HEK293 (cell line): Measurements from ENCODE around the gene MSI2.

ENCODE experiments used
- BCL11A ChIP-seq: fragments of 450-650 bp; formaldehyde crosslinking; IDR thresholded peaks from 2 replicates; pipeline ENCODE4 v1.5.1; 2016; ENCODE audit warnings: low read depth, missing biosample characterization, missing genetic modification characterization
- YY1 ChIP-seq: fragments of 450-650 bp; formaldehyde crosslinking; IDR thresholded peaks from 2 replicates; pipeline ENCODE4 v1.5.1; 2018; ENCODE audit warnings: missing biosample characterization, missing genetic modification characterization
- ZFP37 ChIP-seq: fragments of 450-650 bp; formaldehyde crosslinking; IDR thresholded peaks from 2 replicates; pipeline ENCODE4 v1.5.1; 2016; ENCODE audit warnings: missing biosample characterization, missing genetic modification characterization
- ZNF426 ChIP-seq: fragments of 450-650 bp; formaldehyde crosslinking; IDR thresholded peaks from 2 replicates; pipeline ENCODE4 v1.5.1; 2017; ENCODE audit warnings: missing biosample characterization, missing genetic modification characterization, mild to moderate bottlenecking, inconsistent platforms, moderate library complexity
- ZNF561 ChIP-seq: fragments of 450-650 bp; IDR thresholded peaks from 2 replicates; pipeline ENCODE4 v1.5.1; 2018; ENCODE audit warnings: missing biosample characterization, missing genetic modification characterization, borderline replicate concordance
- ZNF660 ChIP-seq: fragments of 450-650 bp; IDR thresholded peaks from 2 replicates; pipeline ENCODE4 v1.5.1; 2018; ENCODE audit warnings: missing biosample characterization, mild to moderate bottlenecking, missing genetic modification characterization
- TF ChIP-seq, protein P1 (sequence below): fragments of 450-650 bp; formaldehyde crosslinking; IDR thresholded peaks from 2 replicates; pipeline ENCODE4 v1.5.1; 2016; ENCODE audit warnings: missing biosample characterization, missing genetic modification characterization
- TF ChIP-seq, protein P2 (sequence below): fragments of 450-650 bp; formaldehyde crosslinking; IDR thresholded peaks from 2 replicates; pipeline ENCODE4 v1.5.1; 2016; ENCODE audit warnings: missing biosample characterization, missing genetic modification characterization
- TF ChIP-seq, protein P3 (sequence below): fragments of 450-650 bp; formaldehyde crosslinking; IDR thresholded peaks from 2 replicates; pipeline ENCODE4 v1.5.1; 2016; ENCODE audit warnings: missing biosample characterization, missing genetic modification characterization

DNA sequence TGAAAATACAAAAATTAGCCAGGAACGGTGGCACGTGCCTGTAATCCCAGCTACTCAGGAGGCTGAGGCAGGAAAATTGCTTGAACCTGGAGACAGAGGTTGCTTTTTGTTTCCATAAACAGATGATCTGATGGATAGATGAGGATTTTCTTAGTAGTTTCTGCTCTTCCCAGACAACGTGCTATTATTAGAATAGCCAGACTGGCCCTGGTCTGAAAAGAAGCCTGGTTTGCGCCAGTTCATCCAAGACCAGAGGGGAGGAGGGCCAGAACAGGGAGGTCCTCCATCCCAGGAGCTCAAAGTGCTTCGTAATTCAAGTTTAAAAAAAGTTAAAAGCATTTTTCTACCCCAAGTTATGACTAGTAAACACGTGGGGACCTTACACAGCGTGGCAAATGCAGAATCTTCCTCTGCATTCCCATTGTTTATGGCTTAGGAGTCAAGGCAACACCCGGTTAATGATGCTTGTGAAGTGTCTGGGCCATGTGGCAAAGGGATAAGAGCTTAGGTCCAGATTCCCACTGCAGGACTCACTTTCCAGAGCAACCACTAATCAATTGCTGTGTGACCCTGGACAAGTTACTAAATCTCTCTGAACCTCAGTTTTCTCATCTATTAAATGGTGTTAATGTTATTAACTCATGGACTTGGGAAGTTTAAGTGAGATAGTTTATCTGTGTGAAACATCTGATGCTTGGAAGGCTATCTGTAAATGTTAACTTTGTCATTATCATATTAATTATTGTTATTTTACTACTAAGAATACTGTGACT is 283.4 kb downstream of the MSI2 start:
- TF ChIP-seq ZNF660 (tag by site-specific recombination): no peak
- TF ChIP-seq ZFP37 (tag by site-specific recombination): no peak
- no peak for TF ChIP-seq YY1
- TF ChIP-seq, protein P1, sequence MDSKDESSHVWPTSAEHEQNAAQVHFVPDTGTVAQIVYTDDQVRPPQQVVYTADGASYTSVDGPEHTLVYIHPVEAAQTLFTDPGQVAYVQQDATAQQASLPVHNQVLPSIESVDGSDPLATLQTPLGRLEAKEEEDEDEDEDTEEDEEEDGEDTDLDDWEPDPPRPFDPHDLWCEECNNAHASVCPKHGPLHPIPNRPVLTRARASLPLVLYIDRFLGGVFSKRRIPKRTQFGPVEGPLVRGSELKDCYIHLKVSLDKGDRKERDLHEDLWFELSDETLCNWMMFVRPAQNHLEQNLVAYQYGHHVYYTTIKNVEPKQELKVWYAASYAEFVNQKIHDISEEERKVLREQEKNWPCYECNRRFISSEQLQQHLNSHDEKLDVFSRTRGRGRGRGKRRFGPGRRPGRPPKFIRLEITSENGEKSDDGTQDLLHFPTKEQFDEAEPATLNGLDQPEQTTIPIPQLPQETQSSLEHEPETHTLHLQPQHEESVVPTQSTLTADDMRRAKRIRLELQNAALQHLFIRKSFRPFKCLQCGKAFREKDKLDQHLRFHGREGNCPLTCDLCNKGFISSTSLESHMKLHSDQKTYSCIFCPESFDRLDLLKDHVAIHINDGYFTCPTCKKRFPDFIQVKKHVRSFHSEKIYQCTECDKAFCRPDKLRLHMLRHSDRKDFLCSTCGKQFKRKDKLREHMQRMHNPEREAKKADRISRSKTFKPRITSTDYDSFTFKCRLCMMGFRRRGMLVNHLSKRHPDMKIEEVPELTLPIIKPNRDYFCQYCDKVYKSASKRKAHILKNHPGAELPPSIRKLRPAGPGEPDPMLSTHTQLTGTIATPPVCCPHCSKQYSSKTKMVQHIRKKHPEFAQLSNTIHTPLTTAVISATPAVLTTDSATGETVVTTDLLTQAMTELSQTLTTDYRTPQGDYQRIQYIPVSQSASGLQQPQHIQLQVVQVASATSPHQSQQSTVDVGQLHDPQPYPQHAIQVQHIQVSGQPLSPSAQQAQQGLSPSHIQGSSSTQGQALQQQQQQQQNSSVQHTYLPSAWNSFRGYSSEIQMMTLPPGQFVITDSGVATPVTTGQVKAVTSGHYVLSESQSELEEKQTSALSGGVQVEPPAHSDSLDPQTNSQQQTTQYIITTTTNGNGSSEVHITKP (tag by site-specific recombination): no peak
- TF ChIP-seq, protein P2, sequence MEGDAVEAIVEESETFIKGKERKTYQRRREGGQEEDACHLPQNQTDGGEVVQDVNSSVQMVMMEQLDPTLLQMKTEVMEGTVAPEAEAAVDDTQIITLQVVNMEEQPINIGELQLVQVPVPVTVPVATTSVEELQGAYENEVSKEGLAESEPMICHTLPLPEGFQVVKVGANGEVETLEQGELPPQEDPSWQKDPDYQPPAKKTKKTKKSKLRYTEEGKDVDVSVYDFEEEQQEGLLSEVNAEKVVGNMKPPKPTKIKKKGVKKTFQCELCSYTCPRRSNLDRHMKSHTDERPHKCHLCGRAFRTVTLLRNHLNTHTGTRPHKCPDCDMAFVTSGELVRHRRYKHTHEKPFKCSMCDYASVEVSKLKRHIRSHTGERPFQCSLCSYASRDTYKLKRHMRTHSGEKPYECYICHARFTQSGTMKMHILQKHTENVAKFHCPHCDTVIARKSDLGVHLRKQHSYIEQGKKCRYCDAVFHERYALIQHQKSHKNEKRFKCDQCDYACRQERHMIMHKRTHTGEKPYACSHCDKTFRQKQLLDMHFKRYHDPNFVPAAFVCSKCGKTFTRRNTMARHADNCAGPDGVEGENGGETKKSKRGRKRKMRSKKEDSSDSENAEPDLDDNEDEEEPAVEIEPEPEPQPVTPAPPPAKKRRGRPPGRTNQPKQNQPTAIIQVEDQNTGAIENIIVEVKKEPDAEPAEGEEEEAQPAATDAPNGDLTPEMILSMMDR (tag by site-specific recombination): no peak
- no peak for TF ChIP-seq ZNF561 (tag by site-specific recombination)
- TF ChIP-seq, protein P3, sequence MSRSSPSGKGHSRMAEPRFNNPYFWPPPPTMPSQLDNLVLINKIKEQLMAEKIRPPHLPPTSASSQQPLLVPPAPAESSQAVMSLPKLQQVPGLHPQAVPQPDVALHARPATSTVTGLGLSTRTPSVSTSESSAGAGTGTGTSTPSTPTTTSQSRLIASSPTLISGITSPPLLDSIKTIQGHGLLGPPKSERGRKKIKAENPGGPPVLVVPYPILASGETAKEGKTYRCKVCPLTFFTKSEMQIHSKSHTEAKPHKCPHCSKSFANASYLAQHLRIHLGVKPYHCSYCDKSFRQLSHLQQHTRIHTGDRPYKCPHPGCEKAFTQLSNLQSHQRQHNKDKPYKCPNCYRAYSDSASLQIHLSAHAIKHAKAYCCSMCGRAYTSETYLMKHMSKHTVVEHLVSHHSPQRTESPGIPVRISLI: no peak
- TF ChIP-seq ZNF426: no peak
- TF ChIP-seq BCL11A: no peak
